ENCODE results near the gene GRIN2D.

The GRIN2D gene

GRCh38 chr19:48398375-48399235 lies 5.1 kb downstream of the GRIN2D start:
- Mint-ChIP-seq H3K36me3 (no peaks in the 10 kb centered on the region), H3K4me3 (peak overlapping the region; percentile 82), H3K27me3 (peaks cover 48% of the 10 kb centered on the region), H3K4me1 (peaks cover 55% of the 10 kb centered on the region), H3K9me3 (peaks cover 9% of the 10 kb centered on the region), H3K27ac (peak overlapping the region; percentile 87)
- ATAC-seq: peak; percentile 79

GRCh38 chr19:48400018-48400742 lies 6.7 kb downstream of the GRIN2D start:
- Mint-ChIP-seq H3K36me3 (no peaks in the 10 kb centered on the region), H3K27ac (no peak overlapping the region), H3K9me3 (peaks cover 9% of the 10 kb centered on the region), H3K4me3 (no peak overlapping the region), H3K4me1 (peaks cover 41% of the 10 kb centered on the region), H3K27me3 (peaks cover 32% of the 10 kb centered on the region)
- no peak for ATAC-seq

- Mint-ChIP-seq H3K4me1 (peaks cover 36% of the 10 kb centered on the region), H3K36me3 (no peaks in the 10 kb centered on the region), H3K9me3 (peaks cover 11% of the 10 kb centered on the region), H3K4me3 (no peak overlapping the region), H3K27ac (no peak overlapping the region), H3K27me3 (peaks cover 31% of the 10 kb centered on the region)
- no peak for ATAC-seq
Measured at GRCh38 chr19:48401287-48401686, 7.8 kb downstream of the GRIN2D start.

GRCh38 chr19:48403606-48404005 lies 10.1 kb downstream of the GRIN2D start:
- no peak overlapping the region for H3K4me3 Mint-ChIP-seq
- no peak overlapping the region for H3K27ac Mint-ChIP-seq
- peaks cover 22% of the 10 kb centered on the region for H3K4me1 Mint-ChIP-seq

GRCh38 chr19:48405010-48405659 lies 11.7 kb downstream of the GRIN2D start:
- H3K4me1 Mint-ChIP-seq: peaks cover 12% of the 10 kb centered on the region
- no peak overlapping the region for H3K4me3 Mint-ChIP-seq
- ATAC-seq: no peak
- no peaks in the 10 kb centered on the region for H3K36me3 Mint-ChIP-seq
- H3K9me3 Mint-ChIP-seq: peaks cover 2% of the 10 kb centered on the region
- no peak overlapping the region for H3K27ac Mint-ChIP-seq
- peaks cover 45% of the 10 kb centered on the region for H3K27me3 Mint-ChIP-seq

More at GRCh38 chr19:48403606-48404005, 10.1 kb downstream of the GRIN2D start:
- Mint-ChIP-seq H3K27me3 (peaks cover 30% of the 10 kb centered on the region), H3K36me3 (no peaks in the 10 kb centered on the region), H3K9me3 (peaks cover 11% of the 10 kb centered on the region)
- peak; percentile 79 for ATAC-seq

- H3K27me3 Mint-ChIP-seq: peaks cover 50% of the 10 kb centered on the region
Measured at GRCh38 chr19:48405850-48406249, 12.4 kb downstream of the GRIN2D start.

GRCh38 chr19:48413879-48414587 lies 20.6 kb downstream of the GRIN2D start:
- H3K27me3 Mint-ChIP-seq: peaks cover 77% of the 10 kb centered on the region
- no peak for ATAC-seq
- no peaks in the 10 kb centered on the region for H3K9me3 Mint-ChIP-seq
- H3K36me3 Mint-ChIP-seq: no peaks in the 10 kb centered on the region
- no peak overlapping the region for H3K4me3 Mint-ChIP-seq
- H3K27ac Mint-ChIP-seq: peak overlapping the region; percentile 14
- H3K4me1 Mint-ChIP-seq: peaks cover 16% of the 10 kb centered on the region

More at GRCh38 chr19:48405850-48406249, 12.4 kb downstream of the GRIN2D start:
- no peak overlapping the region for H3K27ac Mint-ChIP-seq
- no peak overlapping the region for H3K4me3 Mint-ChIP-seq
- H3K9me3 Mint-ChIP-seq: peaks cover 2% of the 10 kb centered on the region
- no peaks in the 10 kb centered on the region for H3K36me3 Mint-ChIP-seq
- peak; percentile 49 for ATAC-seq
- H3K4me1 Mint-ChIP-seq: peaks cover 12% of the 10 kb centered on the region

GRCh38 chr19:48415395-48415794 lies 21.9 kb downstream of the GRIN2D start:
- Mint-ChIP-seq H3K4me3 (no peak overlapping the region), H3K4me1 (peaks cover 21% of the 10 kb centered on the region), H3K27me3 (peaks cover 70% of the 10 kb centered on the region), H3K36me3 (no peaks in the 10 kb centered on the region), H3K9me3 (no peaks in the 10 kb centered on the region), H3K27ac (no peak overlapping the region)
- ATAC-seq: peak; percentile 60

GRCh38 chr19:48415806-48416221 lies 22.3 kb downstream of the GRIN2D start:
- no peak overlapping the region for H3K4me3 Mint-ChIP-seq
- H3K27me3 Mint-ChIP-seq: peaks cover 67% of the 10 kb centered on the region
- no peaks in the 10 kb centered on the region for H3K36me3 Mint-ChIP-seq
- ATAC-seq: no peak
- peaks cover 21% of the 10 kb centered on the region for H3K4me1 Mint-ChIP-seq
- H3K9me3 Mint-ChIP-seq: no peaks in the 10 kb centered on the region
- no peak overlapping the region for H3K27ac Mint-ChIP-seq

- no peak overlapping the region for H3K27ac Mint-ChIP-seq
- peaks cover 21% of the 10 kb centered on the region for H3K4me1 Mint-ChIP-seq
- no peak overlapping the region for H3K4me3 Mint-ChIP-seq
- no peaks in the 10 kb centered on the region for H3K36me3 Mint-ChIP-seq
- peaks cover 59% of the 10 kb centered on the region for H3K27me3 Mint-ChIP-seq
- no peak for ATAC-seq
- H3K9me3 Mint-ChIP-seq: no peaks in the 10 kb centered on the region
Measured at GRCh38 chr19:48417421-48417820, 24.0 kb downstream of the GRIN2D start.

GRCh38 chr19:48418317-48419064 lies 25.0 kb downstream of the GRIN2D start:
- H3K4me1 Mint-ChIP-seq: peaks cover 21% of the 10 kb centered on the region
- no peak for ATAC-seq
- no peaks in the 10 kb centered on the region for H3K9me3 Mint-ChIP-seq
- H3K4me3 Mint-ChIP-seq: peak overlapping the region; percentile 79
- peak overlapping the region; percentile 81 for H3K27ac Mint-ChIP-seq
- H3K36me3 Mint-ChIP-seq: no peaks in the 10 kb centered on the region
- H3K27me3 Mint-ChIP-seq: peaks cover 56% of the 10 kb centered on the region

- Mint-ChIP-seq H3K9me3 (no peaks in the 10 kb centered on the region), H3K27me3 (peaks cover 47% of the 10 kb centered on the region), H3K27ac (peak overlapping the region; percentile 81), H3K4me1 (peaks cover 22% of the 10 kb centered on the region), H3K36me3 (no peaks in the 10 kb centered on the region), H3K4me3 (peak overlapping the region; percentile 79)
- ATAC-seq: peak; percentile 91
Measured at GRCh38 chr19:48419158-48419920, 25.9 kb downstream of the GRIN2D start.

- Mint-ChIP-seq H3K27ac (no peak overlapping the region), H3K27me3 (peaks cover 25% of the 10 kb centered on the region), H3K36me3 (no peaks in the 10 kb centered on the region), H3K4me3 (no peak overlapping the region), H3K4me1 (peaks cover 25% of the 10 kb centered on the region), H3K9me3 (no peaks in the 10 kb centered on the region)
- no peak for ATAC-seq
Measured at GRCh38 chr19:48421548-48421947, 28.1 kb downstream of the GRIN2D start.

Data from stimulated activated memory B cell treated with anti-CD40 and anti-IgM and Interleukin-4, amounts not matched to agents 10 μg/mL and 1 μg/mL and 100 μg/mL, for 72 hours (primary cell).